Spleen (tissue), 7 donors: Measurements from ENCODE around the gene BANP.

Source experiments
- CTCF ChIP-seq, 11 experiments: fragments of 200-600 bp in 7 of 11; fragments of 450-650 bp in 4 of 11; sonication (generic) in 4 of 11; IDR thresholded peaks in 8 of 11; conservative IDR thresholded peaks in 3 of 11; 1 replicate in 7 of 11; 2 replicates in 4 of 11; pipeline versions ENCODE4 v1.4.0 to v1.8.0; 2016 to 2021; ENCODE audit warnings: antibody characterized with exemption in 11 of 11, inconsistent platforms in 4 of 11, mild to moderate bottlenecking in 1 of 11
- POLR2A ChIP-seq, 3 donors: fragments of 450-650 bp; IDR thresholded peaks; one replicate each; pipeline ENCODE4 v1.5.1; 2017; ENCODE audit warnings: antibody characterized with exemption in 3 of 3, mild to moderate bottlenecking in 1 of 3
- POLR2AphosphoS5 ChIP-seq, 3 donors: sonication (generic); formaldehyde crosslinking; IDR thresholded peaks; one replicate each; pipeline ENCODE4 v1.5.1; 2017; ENCODE audit warnings: antibody characterized with exemption in 3 of 3
- donor health status: DM: no; HTN: no; CAD: no; lungs with moderate emphysema.
- donor health status: DM: no; HTN: no; CAD: no.
- donor health status: DM: no; HTN: no; CAD: no.

GRCh38 chr16:87956098-87956364, 4.8 kb downstream of the BANP start:
- TF ChIP-seq POLR2A (IDR thresholded peaks at IDR 0.05): peak in 1 of 3 donors; percentile 42
- no peak for TF ChIP-seq CTCF (IDR thresholded peaks at IDR 0.05 in 8 of 11, conservative IDR thresholded peaks at IDR 0.05 in 3 of 11)
- TF ChIP-seq POLR2AphosphoS5 (IDR thresholded peaks at IDR 0.05): no peak
